Motor neuron (in vitro differentiated cells): Measurements from ENCODE around the gene NMB. TPM values are rescaled to one million over a fixed set of nuclear protein-coding genes. Genes with fewer than 3 reads are reported as not detected.

ENCODE experiments used
- ATAC-seq, 8 experiments: fragments of 200-7000 bp; cut with Tn5 transposase; replicated peaks in 6 of 8; 2 replicates each; pipeline ENCODE4 v1.8.0; 2021; ENCODE audit warnings: mild to moderate bottlenecking in 8 of 8, moderate library complexity in 8 of 8
- H3K27ac ChIP-seq, 2 donors: fragments of 250-450 bp; sonication (Bioruptor Pico); 2 replicates each; pipeline ENCODE4 v1.9.0; 2021; ENCODE audit warnings: antibody characterized with exemption in 2 of 2, mild to moderate bottlenecking in 2 of 2, moderate library complexity in 1 of 2
- H3K4me1 ChIP-seq, 2 donors: fragments of 250-450 bp; sonication (Bioruptor Pico); replicated peaks in 1 of 2; 2 replicates each; pipeline ENCODE4 v1.6.1; 2021; ENCODE audit warnings: antibody characterized with exemption in 2 of 2, mild to moderate bottlenecking in 2 of 2, moderate library complexity in 1 of 2
- H3K4me3 ChIP-seq, 5 donors: fragments of 250-450 bp; sonication (Bioruptor Pico); 2 replicates each; pipeline ENCODE4 v1.9.0; 2021; ENCODE audit warnings: antibody characterized with exemption in 5 of 5, mild to moderate bottlenecking in 5 of 5, moderate library complexity in 4 of 5
- WGBS, 10 experiments: fragments of 450-650 bp; shearing (Covaris generic); methylation state at CpG; one replicate each; pipeline ENCODE4 v1.0.0; 2022; 5-methylcytosine and 5-hydroxymethylcytosine counted together
- in situ Hi-C, 9 experiments: fragments of 400-800 bp; cut with MboI; loops; one replicate each; pipeline ENCODE4 v1.15.0; 2021; ENCODE audit warnings: low sequenced_read_pairs in 9 of 9, low pct_unique_long_range_greater_than_20kb in 2 of 9; ENCODE audit not compliant: unreplicated experiment in 9 of 9
- total RNA-seq, 8 experiments: library from RNA; unstranded; fragments of 300-600 nt; gene quantifications; 2 replicates each; pipeline versions ENCODE4 v1.2.3 to v1.2.4, GENCODE V29; 2022

The NMB gene
- total RNA-seq, 8 experiments from 2014 or later, result 1.1 to 720 (median 5.3) TPM

GRCh38 chr15:84629033-84629432 is 29.0 kb downstream of the NMB start:
- no peak overlapping the region for H3K27ac ChIP-seq
- ATAC-seq, result no peak
- H3K4me1 ChIP-seq, result peaks cover 9 to 13% of the 10 kb centered on the region in 2 donors
- in situ Hi-C loops, result no loop called here
- no peak overlapping the region for H3K4me3 ChIP-seq
- 64 to 100% (median 89%) methylated on average over 1 to 8 of the region's 9 CpGs; no CpG with 5 or more reads in 1 of the 10 experiments for WGBS, 10 experiments

GRCh38 chr15:84625123-84625522 is 32.9 kb downstream of the NMB start:
- WGBS, 10 experiments, result 71 to 100% (median 82%) methylated on average over 1 to 2 of the region's 2 CpGs; no CpG with 5 or more reads in 6 of the 10 experiments

GRCh38 chr15:84624359-84624758 is 33.6 kb downstream of the NMB start:
- no peak for ATAC-seq
- 72 to 100% (median 92%) methylated on average over 1 to 4 of the region's 7 CpGs; no CpG with 5 or more reads in 5 of the 10 experiments for WGBS, 10 experiments
- no peak overlapping the region for H3K4me3 ChIP-seq
- no peak overlapping the region for H3K27ac ChIP-seq
- no peaks in the 10 kb centered on the region for H3K4me1 ChIP-seq
- in situ Hi-C loops, result no loop called here

More at GRCh38 chr15:84625123-84625522, 32.9 kb downstream of the NMB start:
- Histone ChIP-seq H3K4me1 (no peaks in the 10 kb centered on the region), H3K27ac (no peak overlapping the region), H3K4me3 (no peak overlapping the region)
- in situ Hi-C loops, result no loop called here
- ATAC-seq, result no peak

GRCh38 chr15:84621358-84621979 is 36.5 kb downstream of the NMB start:
- WGBS, 10 experiments, result 93 to 100% (median 96%) methylated on average over 2 to 14 of the region's 17 CpGs; no CpG with 5 or more reads in 5 of the 10 experiments
- Histone ChIP-seq H3K4me1 (no peaks in the 10 kb centered on the region), H3K4me3 (no peak overlapping the region), H3K27ac (no peak overlapping the region)
- no peak for ATAC-seq
- in situ Hi-C loops, result no loop called here

- in situ Hi-C loops, result no loop called here
- Histone ChIP-seq H3K4me1 (no peaks in the 10 kb centered on the region), H3K27ac (no peak overlapping the region), H3K4me3 (no peak overlapping the region)
- ATAC-seq, result no peak
- WGBS, 10 experiments, result 79 to 100% (median 92%) methylated on average over 2 to 8 of the region's 8 CpGs; no CpG with 5 or more reads in 2 of the 10 experiments
Observed at GRCh38 chr15:84620626-84621025, 37.4 kb downstream of the NMB start.

GRCh38 chr15:84616235-84616634 is 41.8 kb downstream of the NMB start:
- ATAC-seq, result no peak
- no peak overlapping the region for H3K4me3 ChIP-seq
- H3K4me1 ChIP-seq, result no peaks in the 10 kb centered on the region
- 80 to 100% (median 100%) methylated on average over 1 to 3 of the region's 3 CpGs; no CpG with 5 or more reads in 1 of the 10 experiments for WGBS, 10 experiments
- H3K27ac ChIP-seq, result no peak overlapping the region
- in situ Hi-C loops, result no loop called here

GRCh38 chr15:84611631-84612030 is 46.4 kb downstream of the NMB start:
- no peak overlapping the region for H3K27ac ChIP-seq
- in situ Hi-C loops, result no loop called here
- 87 to 100% (median 94%) methylated on average over 2 to 7 of the region's 7 CpGs; no CpG with 5 or more reads in 2 of the 10 experiments for WGBS, 10 experiments
- no peak overlapping the region for H3K4me3 ChIP-seq
- ATAC-seq, result no peak
- no peaks in the 10 kb centered on the region for H3K4me1 ChIP-seq

- Histone ChIP-seq H3K27ac (no peak overlapping the region), H3K4me1 (no peaks in the 10 kb centered on the region), H3K4me3 (no peak overlapping the region)
- no peak for ATAC-seq
- in situ Hi-C loops, result no loop called here
- 86 to 100% (median 92%) methylated on average over 1 to 8 of the region's 11 CpGs for WGBS, 10 experiments
Observed at GRCh38 chr15:84609818-84610525, 48.0 kb downstream of the NMB start.

- H3K27ac ChIP-seq, result no peak overlapping the region
- WGBS, 10 experiments, result 0 to 60% (median 37%) methylated on average over 1 of the region's 1 CpG; no CpG with 5 or more reads in 6 of the 10 experiments
- no peaks in the 10 kb centered on the region for H3K4me1 ChIP-seq
- no peak overlapping the region for H3K4me3 ChIP-seq
- in situ Hi-C loops, result no loop called here
- no peak for ATAC-seq
Observed at GRCh38 chr15:84608707-84609284, 49.2 kb downstream of the NMB start.

GRCh38 chr15:84606653-84607120 is 51.3 kb downstream of the NMB start:
- in situ Hi-C loops, result no loop called here
- no peak overlapping the region for H3K4me3 ChIP-seq
- H3K27ac ChIP-seq, result no peak overlapping the region
- ATAC-seq, result no peak
- peaks cover 4 to 14% of the 10 kb centered on the region in 2 donors for H3K4me1 ChIP-seq
- 70 to 100% (median 94%) methylated on average over 1 to 8 of the region's 8 CpGs; no CpG with 5 or more reads in 2 of the 10 experiments for WGBS, 10 experiments

GRCh38 chr15:84605554-84605882 is 52.5 kb downstream of the NMB start:
- Histone ChIP-seq H3K4me1 (peaks cover 5 to 14% of the 10 kb centered on the region in 2 donors), H3K4me3 (no peak overlapping the region), H3K27ac (no peak overlapping the region)
- in situ Hi-C loops, result no loop called here
- ATAC-seq, result no peak
- WGBS, 10 experiments, result 33 to 93% (median 80%) methylated on average over 1 to 2 of the region's 2 CpGs; no CpG with 5 or more reads in 7 of the 10 experiments
